Measurements from ENCODE around the gene SLC41A3.
"Not testable (repeated sequence)": the region's sequence is repeated elsewhere in the genome, so short reads cannot be mapped to it uniquely, and the experiment has no call there.

Gene SLC41A3

GRCh38 chr3:126082362-126083137 lies 1.4 kb downstream of the SLC41A3 start:
- DNase-seq (ENCODE audit: low read depth): no peak

GRCh38 chr3:126081618-126082361 lies 2.1 kb downstream of the SLC41A3 start:
- DNase-seq (ENCODE audit: low read depth): no peak

GRCh38 chr3:126080970-126081369 lies 3.0 kb downstream of the SLC41A3 start:
- DNase-seq (ENCODE audit: low read depth): no peak

GRCh38 chr3:126078866-126079265 lies 5.1 kb downstream of the SLC41A3 start:
- DNase-seq (ENCODE audit: low read depth): no peak

- no peak for DNase-seq (ENCODE audit: low read depth)
Measured at GRCh38 chr3:126077754-126078153, 6.2 kb downstream of the SLC41A3 start.

GRCh38 chr3:126076140-126076539 lies 7.8 kb downstream of the SLC41A3 start:
- DNase-seq (ENCODE audit: low read depth): no peak

- no peak for DNase-seq (ENCODE audit: low read depth)
Measured at GRCh38 chr3:126070146-126070545, 13.8 kb downstream of the SLC41A3 start.

GRCh38 chr3:126067959-126068358 lies 16.0 kb downstream of the SLC41A3 start:
- no peak for DNase-seq (ENCODE audit: low read depth)

GRCh38 chr3:126066676-126067075 lies 17.2 kb downstream of the SLC41A3 start:
- DNase-seq (ENCODE audit: low read depth): not testable (repeated sequence)

- no peak for DNase-seq (ENCODE audit: low read depth)
Measured at GRCh38 chr3:126065876-126066275, 18.0 kb downstream of the SLC41A3 start.

GRCh38 chr3:126064627-126065258 lies 19.2 kb downstream of the SLC41A3 start:
- DNase-seq (ENCODE audit: low read depth): no peak

- DNase-seq (ENCODE audit: low read depth): no peak
Measured at GRCh38 chr3:126063358-126063965, 20.5 kb downstream of the SLC41A3 start.

GRCh38 chr3:126061301-126062032 lies 22.5 kb downstream of the SLC41A3 start:
- DNase-seq (ENCODE audit: low read depth): no peak

- DNase-seq (ENCODE audit: low read depth): no peak
Measured at GRCh38 chr3:126060613-126061145, 23.2 kb downstream of the SLC41A3 start.

GRCh38 chr3:126058666-126059065 lies 25.3 kb downstream of the SLC41A3 start:
- no peak for DNase-seq (ENCODE audit: low read depth)

GRCh38 chr3:126057936-126058335 lies 26.0 kb downstream of the SLC41A3 start:
- DNase-seq (ENCODE audit: low read depth): no peak

GRCh38 chr3:126057501-126057819 lies 26.5 kb downstream of the SLC41A3 start:
- DNase-seq (ENCODE audit: low read depth): no peak

- no peak for DNase-seq (ENCODE audit: low read depth)
Measured at GRCh38 chr3:126056681-126057500, 27.0 kb downstream of the SLC41A3 start.

- DNase-seq (ENCODE audit: low read depth): no peak
Measured at GRCh38 chr3:126056088-126056487, 27.8 kb downstream of the SLC41A3 start.

GRCh38 chr3:126054870-126055269 lies 29.1 kb downstream of the SLC41A3 start:
- no peak for DNase-seq (ENCODE audit: low read depth)
